ENCODE measurements around the gene KRT78.

- no peak for TF ChIP-seq CTCF (IDR thresholded peaks at IDR 0.05)
- no peak for TF ChIP-seq ZFX (IDR thresholded peaks at IDR 0.05; ENCODE audit: borderline replicate concordance)
Measured at GRCh38 chr12:52837781-52838608, 10.8 kb downstream of the KRT78 start.

All from 22Rv1 (cell line).